Activated T-cell treated with anti-CD3 and anti-CD28 coated beads, Interleukin-2, amount 50 U/mL, for 4 hours (primary cell): ENCODE measurements around the gene TRPV5. TPM values are rescaled to one million over a fixed set of nuclear protein-coding genes. Genes with fewer than 3 reads are reported as not detected.

Source experiments
- ATAC-seq, 2 donors: fragments of 200-7000 bp; cut with Tn5 transposase; one replicate each; pipeline ENCODE4 v1.10.0; 2021
- DNase-seq: peaks from one replicate; pipeline ENCODE4 v3.0.0-alpha.2; 2020
- H3K27me3 Mint-ChIP-seq: one replicate; pipeline ENCODE4 v1.8.0; 2021; ENCODE audit warnings: low read depth, mixed read lengths
- H3K36me3 Mint-ChIP-seq: one replicate; pipeline ENCODE4 v1.8.0; 2022; ENCODE audit warnings: mixed read lengths; ENCODE audit not compliant: insufficient read depth
- H3K4me1 Mint-ChIP-seq: one replicate; pipeline ENCODE4 v1.8.0; 2021; ENCODE audit warnings: low read depth, mixed read lengths
- H3K4me3 Mint-ChIP-seq: one replicate; pipeline ENCODE4 v1.8.0; 2021; ENCODE audit warnings: mild to moderate bottlenecking, moderate library complexity, mixed read lengths
- H3K9me3 Mint-ChIP-seq: one replicate; pipeline ENCODE4 v1.8.0; 2021; ENCODE audit warnings: mixed read lengths
- total RNA-seq, 3 donors: library from RNA; stranded (reverse); gene quantifications; one replicate each; pipeline ENCODE4 v1.2.1, GENCODE V29; 2021

The TRPV5 gene
- total RNA-seq, 3 donors from 2014 or later, result not detected

GRCh38 chr7:142869434-142869833, 64.1 kb downstream of the TRPV5 start:
- H3K36me3 Mint-ChIP-seq, result peaks cover 3% of the 10 kb centered on the region
- H3K27me3 Mint-ChIP-seq, result no peaks in the 10 kb centered on the region
- DNase-seq (no peak), ATAC-seq (no peak)
- no peaks in the 10 kb centered on the region for H3K4me1 Mint-ChIP-seq
- H3K4me3 Mint-ChIP-seq, result no peak overlapping the region
- no peaks in the 10 kb centered on the region for H3K9me3 Mint-ChIP-seq

DNA sequence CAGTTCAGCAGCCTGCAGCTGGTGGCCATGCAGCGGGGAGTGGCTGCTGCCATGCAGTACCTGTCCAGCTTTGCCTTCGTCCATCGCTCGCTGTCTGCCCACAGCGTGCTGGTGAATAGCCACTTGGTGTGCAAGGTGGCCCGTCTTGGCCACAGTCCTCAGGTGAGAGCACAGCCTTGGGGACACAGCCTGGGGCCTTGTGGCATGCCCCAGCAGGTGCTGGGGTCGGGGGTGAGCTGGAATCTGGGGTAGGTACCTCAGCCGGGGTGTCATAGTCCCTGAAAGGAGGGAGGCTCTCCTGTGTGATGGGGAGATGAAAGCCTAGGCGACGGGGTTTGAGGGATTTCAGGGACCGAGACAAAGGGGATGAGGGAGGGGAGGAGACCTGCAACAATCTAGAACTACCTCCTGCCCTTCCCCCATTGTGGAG, 64.5 kb downstream of the TRPV5 start:
- peaks cover 3% of the 10 kb centered on the region for H3K36me3 Mint-ChIP-seq
- H3K9me3 Mint-ChIP-seq, result no peaks in the 10 kb centered on the region
- DNase-seq (no peak), ATAC-seq (no peak)
- H3K4me1 Mint-ChIP-seq, result no peaks in the 10 kb centered on the region
- no peaks in the 10 kb centered on the region for H3K27me3 Mint-ChIP-seq
- no peak overlapping the region for H3K4me3 Mint-ChIP-seq

DNA sequence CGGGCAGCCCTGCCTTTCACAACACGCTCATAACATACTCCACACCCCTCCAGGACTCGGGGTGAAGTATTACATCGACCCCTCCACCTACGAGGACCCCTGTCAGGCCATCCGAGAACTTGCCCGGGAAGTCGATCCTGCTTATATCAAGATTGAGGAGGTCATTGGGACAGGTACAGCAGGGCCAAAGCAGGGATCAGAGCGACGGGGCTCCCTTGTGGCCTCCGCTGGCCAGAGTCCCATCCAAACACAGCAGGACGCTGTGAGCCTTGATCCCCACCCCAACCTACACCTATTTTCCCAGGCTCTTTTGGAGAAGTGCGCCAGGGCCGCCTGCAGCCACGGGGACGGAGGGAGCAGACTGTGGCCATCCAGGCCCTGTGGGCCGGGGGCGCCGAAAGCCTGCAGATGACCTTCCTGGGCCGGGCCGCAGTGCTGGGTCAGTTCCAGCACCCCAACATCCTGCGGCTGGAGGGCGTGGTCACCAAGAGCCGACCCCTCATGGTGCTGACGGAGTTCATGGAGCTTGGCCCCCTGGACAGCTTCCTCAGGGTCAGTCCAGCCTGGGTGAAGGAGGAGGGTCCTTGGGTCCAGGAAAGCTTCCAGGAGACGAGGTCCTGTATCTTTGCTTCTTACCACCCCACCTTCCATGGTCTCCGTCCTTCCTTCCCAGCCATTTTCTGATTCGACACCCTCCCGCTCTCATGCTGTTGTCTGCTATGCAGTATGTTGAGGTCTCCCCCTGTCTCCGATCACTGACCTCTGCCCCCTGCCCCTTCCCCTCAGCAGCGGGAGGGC, 65.2 kb downstream of the TRPV5 start:
- ATAC-seq (no peak), DNase-seq (no peak)
- H3K4me3 Mint-ChIP-seq, result no peak overlapping the region
- no peaks in the 10 kb centered on the region for H3K4me1 Mint-ChIP-seq
- H3K27me3 Mint-ChIP-seq, result no peaks in the 10 kb centered on the region
- no peaks in the 10 kb centered on the region for H3K9me3 Mint-ChIP-seq
- H3K36me3 Mint-ChIP-seq, result peaks cover 3% of the 10 kb centered on the region

DNA sequence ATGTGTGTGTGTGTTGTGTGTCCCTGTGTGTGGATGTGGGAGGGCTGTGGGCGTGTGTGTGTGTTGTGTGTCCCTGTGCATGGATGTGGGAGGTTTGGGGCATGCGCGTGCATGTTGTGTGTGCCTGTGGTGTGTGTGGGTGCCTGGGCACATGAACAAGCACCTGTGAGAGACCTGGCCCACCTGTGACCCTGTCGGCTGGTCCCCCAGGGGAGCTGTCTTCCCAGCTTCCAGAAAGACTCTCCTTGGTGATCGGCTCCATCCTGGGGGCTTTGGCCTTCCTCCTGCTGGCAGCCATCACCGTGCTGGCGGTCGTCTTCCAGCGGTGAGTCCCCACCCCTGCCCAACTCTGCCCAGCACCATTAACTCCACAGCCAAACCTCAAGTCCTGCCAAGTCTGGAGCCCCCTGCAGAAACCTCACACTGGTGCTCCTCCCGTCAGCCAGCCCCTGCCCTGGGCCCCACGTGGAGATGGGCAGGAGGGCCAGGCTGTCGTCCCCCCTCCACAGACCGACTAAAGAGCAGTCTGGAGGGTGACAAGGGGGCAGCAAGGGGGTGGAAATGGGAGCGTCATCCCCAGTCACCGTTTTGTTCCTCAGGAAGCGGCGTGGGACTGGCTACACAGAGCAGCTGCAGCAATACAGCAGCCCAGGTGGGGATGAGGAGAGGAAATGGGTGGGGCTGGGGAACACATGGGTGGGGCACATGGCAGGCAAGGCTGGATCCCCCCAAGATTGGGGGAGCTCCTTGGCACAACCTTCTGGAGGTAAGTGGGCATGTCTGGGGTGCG, 66.0 kb downstream of the TRPV5 start:
- no peak for ATAC-seq
- Mint-ChIP-seq H3K36me3 (peaks cover 7% of the 10 kb centered on the region), H3K27me3 (no peaks in the 10 kb centered on the region), H3K4me3 (no peak overlapping the region), H3K4me1 (no peaks in the 10 kb centered on the region), H3K9me3 (no peaks in the 10 kb centered on the region)
- no peak for DNase-seq

DNA sequence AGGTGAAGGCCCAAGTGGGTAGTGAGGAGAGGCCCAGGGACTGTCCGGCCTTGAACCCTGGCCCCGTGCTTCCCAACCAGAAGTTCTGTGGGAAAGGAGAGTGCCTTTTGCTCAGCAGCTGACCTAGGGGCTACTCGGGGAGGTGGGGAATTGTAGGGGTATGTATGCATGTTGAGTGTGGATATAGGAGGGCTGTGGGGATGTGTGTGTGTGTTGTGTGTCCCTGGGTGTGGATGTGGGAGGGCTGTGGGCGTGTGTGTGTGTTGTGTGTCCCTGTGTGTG, 66.5 kb downstream of the TRPV5 start:
- ATAC-seq (no peak), DNase-seq (no peak)
- Mint-ChIP-seq H3K4me1 (no peaks in the 10 kb centered on the region), H3K9me3 (no peaks in the 10 kb centered on the region), H3K36me3 (peaks cover 7% of the 10 kb centered on the region), H3K27me3 (no peaks in the 10 kb centered on the region), H3K4me3 (no peak overlapping the region)

DNA sequence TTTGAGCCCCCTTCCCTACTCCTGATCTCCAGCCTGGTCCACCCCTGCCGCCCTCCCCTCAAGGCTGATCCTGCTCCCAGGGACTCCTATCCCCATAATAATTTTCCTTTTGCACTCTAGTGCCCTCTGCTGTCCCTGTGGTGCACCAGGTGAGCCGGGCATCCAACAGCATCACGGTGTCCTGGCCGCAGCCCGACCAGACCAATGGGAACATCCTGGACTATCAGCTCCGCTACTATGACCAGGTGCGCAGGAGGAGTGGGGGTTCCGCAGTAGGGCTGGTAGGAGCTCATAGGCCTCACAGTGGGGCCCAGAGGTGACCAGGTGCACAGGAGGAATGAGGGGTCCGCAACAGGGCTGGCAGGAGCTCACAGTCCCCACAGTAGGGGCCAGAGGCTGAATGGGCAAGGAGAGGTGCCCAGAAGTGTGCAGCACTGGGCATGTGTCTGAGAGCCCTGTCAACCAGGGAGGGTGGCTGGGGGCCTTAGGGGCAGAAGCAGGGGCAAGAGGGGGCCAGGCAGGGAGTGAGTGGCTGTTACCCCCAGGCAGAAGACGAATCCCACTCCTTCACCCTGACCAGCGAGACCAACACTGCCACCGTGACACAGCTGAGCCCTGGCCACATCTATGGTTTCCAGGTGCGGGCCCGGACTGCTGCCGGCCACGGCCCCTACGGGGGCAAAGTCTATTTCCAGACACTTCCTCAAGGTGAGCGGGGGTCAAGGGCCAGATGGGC, 67.0 kb downstream of the TRPV5 start:
- H3K9me3 Mint-ChIP-seq, result no peaks in the 10 kb centered on the region
- H3K36me3 Mint-ChIP-seq, result peaks cover 7% of the 10 kb centered on the region
- DNase-seq, result no peak
- no peaks in the 10 kb centered on the region for H3K27me3 Mint-ChIP-seq
- ATAC-seq, result peak in 1 of 2 donors; percentile 41
- H3K4me1 Mint-ChIP-seq, result no peaks in the 10 kb centered on the region
- no peak overlapping the region for H3K4me3 Mint-ChIP-seq

GRCh38 chr7:142865766-142866165, 67.8 kb downstream of the TRPV5 start:
- Mint-ChIP-seq H3K9me3 (no peaks in the 10 kb centered on the region), H3K4me1 (no peaks in the 10 kb centered on the region), H3K27me3 (no peaks in the 10 kb centered on the region), H3K4me3 (no peak overlapping the region), H3K36me3 (peaks cover 7% of the 10 kb centered on the region)
- DNase-seq, result no peak
- ATAC-seq, result no peak

DNA sequence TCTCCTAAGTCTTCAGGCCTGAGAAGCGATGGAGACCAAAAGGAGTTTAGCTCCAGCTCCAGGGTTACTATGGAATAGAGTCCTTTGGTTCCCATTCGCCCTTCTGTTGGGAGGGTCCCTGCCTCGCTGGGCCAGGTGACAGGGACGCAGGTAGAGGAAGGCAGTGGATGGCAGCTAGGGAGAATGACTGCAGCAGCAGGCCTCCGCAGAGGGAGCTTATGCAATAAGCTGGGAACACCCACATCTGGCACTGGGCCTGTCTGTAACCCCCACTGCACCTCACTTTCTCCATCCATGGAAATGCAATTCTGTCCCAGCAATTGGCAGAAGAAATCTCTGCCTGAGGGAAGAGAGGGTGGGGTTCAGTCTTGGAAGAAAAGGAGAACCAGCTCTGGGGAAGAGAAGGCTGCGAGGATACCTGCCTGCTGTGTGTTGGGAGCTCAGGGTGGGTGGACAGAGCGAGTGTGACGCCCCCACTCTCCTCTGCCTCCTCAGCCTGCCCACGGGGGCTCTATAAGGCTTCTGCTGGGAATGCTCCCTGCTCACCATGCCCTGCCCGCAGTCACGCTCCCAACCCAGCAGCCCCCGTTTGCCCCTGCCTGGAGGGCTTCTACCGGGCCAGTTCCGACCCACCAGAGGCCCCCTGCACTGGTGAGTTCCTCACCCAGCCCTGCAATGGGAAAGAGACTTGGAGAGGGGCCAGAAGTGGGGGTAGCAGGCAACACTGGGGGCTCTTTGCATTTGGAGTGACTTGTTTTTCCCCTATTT, 68.4 kb downstream of the TRPV5 start:
- Mint-ChIP-seq H3K27me3 (no peaks in the 10 kb centered on the region), H3K4me1 (no peaks in the 10 kb centered on the region), H3K9me3 (no peaks in the 10 kb centered on the region), H3K36me3 (peaks cover 7% of the 10 kb centered on the region), H3K4me3 (no peak overlapping the region)
- no peak for ATAC-seq
- DNase-seq, result no peak

DNA sequence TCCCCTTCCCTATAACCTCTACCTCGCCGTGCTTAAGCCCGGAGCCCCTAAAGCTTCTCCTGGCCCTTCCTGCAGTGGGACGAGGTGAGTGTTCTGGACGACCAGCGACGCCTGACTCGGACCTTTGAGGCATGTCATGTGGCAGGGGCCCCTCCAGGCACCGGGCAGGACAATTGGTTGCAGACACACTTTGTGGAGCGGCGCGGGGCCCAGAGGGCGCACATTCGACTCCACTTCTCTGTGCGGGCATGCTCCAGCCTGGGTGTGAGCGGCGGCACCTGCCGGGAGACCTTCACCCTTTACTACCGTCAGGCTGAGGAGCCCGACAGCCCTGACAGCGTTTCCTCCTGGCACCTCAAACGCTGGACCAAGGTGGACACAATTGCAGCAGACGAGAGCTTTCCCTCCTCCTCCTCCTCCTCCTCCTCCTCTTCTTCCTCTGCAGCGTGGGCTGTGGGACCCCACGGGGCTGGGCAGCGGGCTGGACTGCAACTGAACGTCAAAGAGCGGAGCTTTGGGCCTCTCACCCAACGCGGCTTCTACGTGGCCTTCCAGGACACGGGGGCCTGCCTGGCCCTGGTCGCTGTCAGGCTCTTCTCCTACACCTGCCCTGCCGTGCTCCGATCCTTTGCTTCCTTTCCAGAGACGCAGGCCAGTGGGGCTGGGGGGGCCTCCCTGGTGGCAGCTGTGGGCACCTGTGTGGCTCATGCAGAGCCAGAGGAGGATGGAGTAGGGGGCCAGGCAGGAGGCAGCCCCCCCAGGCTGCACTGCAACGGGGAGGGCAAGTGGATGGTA, 69.5 kb downstream of the TRPV5 start:
- H3K4me3 Mint-ChIP-seq, result no peak overlapping the region
- no peak for ATAC-seq
- no peaks in the 10 kb centered on the region for H3K9me3 Mint-ChIP-seq
- no peak for DNase-seq
- H3K4me1 Mint-ChIP-seq, result no peaks in the 10 kb centered on the region
- peaks cover 4% of the 10 kb centered on the region for H3K36me3 Mint-ChIP-seq
- H3K27me3 Mint-ChIP-seq, result no peaks in the 10 kb centered on the region

DNA sequence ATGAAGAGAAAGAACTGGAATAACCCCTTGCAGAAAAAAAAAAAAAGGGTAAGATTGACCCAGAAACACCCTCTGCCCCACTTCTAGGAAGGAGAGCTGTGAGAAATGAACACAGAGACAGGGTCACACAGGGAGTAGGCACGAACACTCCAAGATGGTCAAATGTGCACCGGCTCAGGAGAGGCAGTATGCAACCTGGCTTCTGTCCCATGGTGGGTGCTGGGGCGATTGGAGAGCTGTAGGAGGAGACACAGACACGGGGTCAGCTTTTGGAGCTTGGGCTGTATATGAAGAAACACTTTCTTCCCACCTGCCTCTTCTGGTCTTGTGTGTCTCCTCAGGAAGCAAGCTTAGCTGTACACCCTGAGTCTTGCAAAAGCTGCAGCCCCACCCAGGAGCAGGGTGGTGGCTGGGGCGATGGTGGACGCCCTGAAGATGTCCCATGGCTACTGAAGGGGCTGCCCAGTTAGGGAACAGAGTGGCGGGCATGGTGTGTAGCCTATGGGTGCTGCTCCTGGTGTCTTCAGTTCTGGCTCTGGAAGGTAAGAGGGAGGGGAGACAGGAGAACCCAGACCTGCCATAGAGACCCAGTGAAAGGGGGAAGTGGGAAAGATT, 70.7 kb downstream of the TRPV5 start:
- H3K4me1 Mint-ChIP-seq, result peaks cover 3% of the 10 kb centered on the region
- ATAC-seq (no peak), DNase-seq (no peak)
- H3K36me3 Mint-ChIP-seq, result peaks cover 4% of the 10 kb centered on the region
- no peaks in the 10 kb centered on the region for H3K27me3 Mint-ChIP-seq
- H3K4me3 Mint-ChIP-seq, result no peak overlapping the region
- no peaks in the 10 kb centered on the region for H3K9me3 Mint-ChIP-seq

DNA sequence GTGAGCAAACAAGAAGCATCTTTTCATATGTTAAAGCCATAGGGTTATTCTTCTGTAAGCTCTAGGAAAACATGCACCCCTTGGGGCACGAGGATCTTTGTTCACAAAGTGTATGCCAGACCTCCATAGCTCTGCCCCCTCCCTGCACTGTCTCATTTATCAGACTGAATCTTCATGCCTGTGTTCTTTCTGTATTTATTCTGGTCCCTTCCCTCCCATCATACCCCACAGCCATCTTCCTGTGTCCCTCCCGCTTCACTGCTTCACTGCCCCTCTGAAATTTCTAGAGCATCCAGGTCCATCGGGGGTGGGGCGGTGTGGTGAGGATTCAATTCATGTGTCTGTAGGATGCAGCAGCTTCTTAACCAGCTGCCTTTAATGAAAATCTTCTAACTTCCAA, 71.2 kb downstream of the TRPV5 start:
- no peaks in the 10 kb centered on the region for H3K9me3 Mint-ChIP-seq
- ATAC-seq (no peak), DNase-seq (no peak)
- peaks cover 6% of the 10 kb centered on the region for H3K4me1 Mint-ChIP-seq
- H3K36me3 Mint-ChIP-seq, result peaks cover 4% of the 10 kb centered on the region
- H3K4me3 Mint-ChIP-seq, result no peak overlapping the region
- no peaks in the 10 kb centered on the region for H3K27me3 Mint-ChIP-seq

- no peaks in the 10 kb centered on the region for H3K9me3 Mint-ChIP-seq
- no peaks in the 10 kb centered on the region for H3K27me3 Mint-ChIP-seq
- H3K4me1 Mint-ChIP-seq, result peaks cover 18% of the 10 kb centered on the region
- peaks cover 4% of the 10 kb centered on the region for H3K36me3 Mint-ChIP-seq
- no peak for DNase-seq
- ATAC-seq, result no peak
- no peak overlapping the region for H3K4me3 Mint-ChIP-seq
Observed at GRCh38 chr7:142860968-142861367, 72.6 kb downstream of the TRPV5 start.

GRCh38 chr7:142859829-142860228, 73.7 kb downstream of the TRPV5 start:
- ATAC-seq (no peak), DNase-seq (no peak)
- Mint-ChIP-seq H3K36me3 (peaks cover 4% of the 10 kb centered on the region), H3K4me3 (no peak overlapping the region), H3K27me3 (no peaks in the 10 kb centered on the region), H3K4me1 (peaks cover 20% of the 10 kb centered on the region), H3K9me3 (no peaks in the 10 kb centered on the region)
